IMR-90 (cell line): ENCODE data around the gene PES1. TPM values are rescaled to one million over a fixed set of nuclear protein-coding genes. Genes with fewer than 3 reads are reported as not detected.

ENCODE experiments used
- ATAC-seq: fragments of 200-7000 bp; cut with Tn5 transposase; 2 replicates; pipeline ENCODE4 v1.9.1; 2020; ENCODE audit warnings: low read depth, mild to moderate bottlenecking, moderate library complexity
- BruUV-seq: library from RNA; stranded (reverse); fragments of 400-500 nt; replicated peaks from 2 replicates; lab custom pipeline; 2021; lab: Mats Ljungman, UMichigan
- CTCF ChIA-PET: fragments of 300-600 bp; formaldehyde crosslinking; extraction: SDS; loops from one replicate; lab custom pipeline; 2021; ENCODE audit warnings: antibody characterized with exemption; lab: Yijun Ruan, JAX
- POLR2A ChIA-PET: fragments of 300-600 bp; sonication (Branson Sonifier 250); formaldehyde crosslinking; loops from one replicate; lab custom pipeline; 2022; ENCODE audit warnings: antibody characterized with exemption; ENCODE audit not compliant: unreplicated experiment; lab: Charles Lee
- DNase-seq: peaks from one replicate; pipeline ENCODE4 v3.0.0; 2013
- H2AFZ ChIP-seq: replicated peaks from 2 replicates; pipeline ENCODE3; 2013; ENCODE audit warnings: low read length, mild to moderate bottlenecking; ENCODE audit not compliant: poor library complexity
- H2AK5ac ChIP-seq: 2 replicates; pipeline ENCODE4 v1.6.1; 2013; ENCODE audit warnings: low read depth, low read length, inconsistent platforms
- H2AK9ac ChIP-seq: replicated peaks from 2 replicates; pipeline ENCODE3; 2013; ENCODE audit warnings: mild to moderate bottlenecking, low read depth, low read length, moderate library complexity; ENCODE audit not compliant: poor library complexity
- H2BK120ac ChIP-seq: 2 replicates; pipeline ENCODE4 v1.6.1; 2013; ENCODE audit warnings: low read depth, low read length, inconsistent platforms
- H2BK15ac ChIP-seq: 3 replicates; pipeline ENCODE4 v1.6.1; 2013; ENCODE audit warnings: low read depth, low read length, inconsistent platforms
- H2BK20ac ChIP-seq: 2 replicates; pipeline ENCODE4 v1.6.1; 2013; ENCODE audit warnings: low read depth, mild to moderate bottlenecking, inconsistent platforms, low read length, moderate library complexity
- H2BK5ac ChIP-seq: 2 replicates; pipeline ENCODE4 v1.6.1; 2013; ENCODE audit warnings: mild to moderate bottlenecking, low read depth, low read length, inconsistent platforms; ENCODE audit not compliant: poor library complexity, severe bottlenecking
- H3K14ac ChIP-seq: replicated peaks from 2 replicates; pipeline ENCODE4 v1.6.1; 2013; ENCODE audit warnings: low read depth, low read length, inconsistent platforms
- H3K18ac ChIP-seq: 2 replicates; pipeline ENCODE4 v1.6.1; 2013; ENCODE audit warnings: low read depth, low read length, control low read depth
- H3K23ac ChIP-seq: 2 replicates; pipeline ENCODE4 v1.6.1; 2013; ENCODE audit warnings: low read depth, low read length, inconsistent platforms
- H3K27ac ChIP-seq: 2 replicates; pipeline ENCODE4 v1.5.1; 2013; ENCODE audit warnings: mild to moderate bottlenecking, control low read depth, low read length; ENCODE audit not compliant: insufficient read depth
- H3K27me3 ChIP-seq: 2 replicates; pipeline ENCODE4 v1.6.1; 2013; ENCODE audit warnings: low read length; ENCODE audit not compliant: control insufficient read depth, insufficient read depth
- H3K36me3 ChIP-seq: 2 replicates; pipeline ENCODE4 v1.6.1; 2013; ENCODE audit warnings: low read length, mixed read lengths; ENCODE audit not compliant: control insufficient read depth, insufficient read depth
- H3K4ac ChIP-seq: 2 replicates; pipeline ENCODE4 v1.6.1; 2013; ENCODE audit warnings: low read depth, low read length, inconsistent platforms
- H3K4me1 ChIP-seq: 2 replicates; pipeline ENCODE4 v1.6.1; 2013; ENCODE audit warnings: low read length, mixed read lengths; ENCODE audit not compliant: control insufficient read depth, insufficient read depth
- H3K4me2 ChIP-seq: 2 replicates; pipeline ENCODE4 v1.6.1; 2013; ENCODE audit warnings: low read depth, mild to moderate bottlenecking, control low read depth, low read length, moderate library complexity
- H3K4me3 ChIP-seq: 2 replicates; pipeline ENCODE4 v1.5.1; 2013; ENCODE audit warnings: low read depth, mild to moderate bottlenecking, control low read depth, low read length, moderate library complexity; ENCODE audit not compliant: insufficient read depth
- H3K56ac ChIP-seq: 2 replicates; pipeline ENCODE4 v1.6.1; 2013; ENCODE audit warnings: low read length, inconsistent platforms; ENCODE audit not compliant: insufficient read depth; ENCODE audit errors: extremely low read depth
- H3K79me1 ChIP-seq, 2 experiments: 2 replicates each; pipeline ENCODE4 v1.6.1; 2013; ENCODE audit warnings: low read length in 2 of 2, inconsistent platforms in 1 of 2, low read depth in 1 of 2
- H3K9ac ChIP-seq: 2 replicates; pipeline ENCODE4 v1.6.1; 2013; ENCODE audit warnings: low read depth, low read length, control low read depth
- H3K9me1 ChIP-seq: 2 replicates; pipeline ENCODE4 v1.6.1; 2013; ENCODE audit warnings: low read length, inconsistent platforms; ENCODE audit not compliant: insufficient read depth
- H3K9me3 ChIP-seq: 2 replicates; pipeline ENCODE4 v1.6.1; 2013; ENCODE audit warnings: low read length; ENCODE audit not compliant: control insufficient read depth, insufficient read depth
- H4K20me1 ChIP-seq: 2 replicates; pipeline ENCODE4 v1.6.1; 2013; ENCODE audit warnings: low read length, inconsistent platforms; ENCODE audit not compliant: insufficient read depth
- H4K5ac ChIP-seq: 2 replicates; pipeline ENCODE4 v1.6.1; 2013; ENCODE audit warnings: mild to moderate bottlenecking, low read depth, low read length, control low read depth
- H4K8ac ChIP-seq, 2 experiments: 2 replicates each; pipeline ENCODE4 v1.6.1; 2013; ENCODE audit warnings: low read depth in 2 of 2, low read length in 2 of 2, control low read depth in 1 of 2, inconsistent platforms in 1 of 2
- H4K91ac ChIP-seq: 2 replicates; pipeline ENCODE4 v1.6.1; 2013; ENCODE audit warnings: low read depth, low read length, inconsistent platforms; ENCODE audit not compliant: insufficient read depth
- CHD1 ChIP-seq: IDR thresholded peaks from 2 replicates; pipeline ENCODE4 v1.6.1; 2012; ENCODE audit warnings: low read depth, low read length, improper control_type of control experiment
- ELK1 ChIP-seq: fragments of 150-350 bp; IDR thresholded peaks from 2 replicates; pipeline ENCODE4 v1.6.1; 2016; ENCODE audit warnings: low read depth, mild to moderate bottlenecking, low read length, moderate library complexity, borderline replicate concordance
- FOS ChIP-seq: fragments of 150-350 bp; IDR thresholded peaks from 2 replicates; pipeline ENCODE4 v1.6.1; 2016; ENCODE audit warnings: low read depth, low read length
- MAFK ChIP-seq: IDR thresholded peaks from 2 replicates; pipeline ENCODE4 v1.6.1; 2012; ENCODE audit warnings: low read depth, low read length, improper control_type of control experiment
- MAZ ChIP-seq: IDR thresholded peaks from 2 replicates; pipeline ENCODE4 v1.6.1; 2012; ENCODE audit warnings: low read depth, mild to moderate bottlenecking, low read length, improper control_type of control experiment, moderate library complexity, borderline replicate concordance
- NFE2L2 ChIP-seq: fragments of 150-350 bp; IDR thresholded peaks from 2 replicates; pipeline ENCODE4 v1.6.1; 2016; ENCODE audit warnings: low read depth, mild to moderate bottlenecking, low read length
- RCOR1 ChIP-seq: IDR thresholded peaks from 2 replicates; pipeline ENCODE4 v1.6.1; 2012; ENCODE audit warnings: mild to moderate bottlenecking, low read length, improper control_type of control experiment; ENCODE audit not compliant: insufficient replicate concordance
- SMC3 ChIP-seq: fragments of 150-350 bp; IDR thresholded peaks from 2 replicates; pipeline ENCODE4 v1.6.1; 2016; ENCODE audit warnings: low read depth, mild to moderate bottlenecking, antibody characterized with exemption, low read length, moderate library complexity
- WGBS, 2 experiments: methylation state at CpG; one replicate each; pipeline versions ENCODE4 v1.1.5 to v1.1.7; 2013; ENCODE audit warnings: missing lambda C conversion rate in 2 of 2; ENCODE audit not compliant: insufficient read length in 1 of 2; ENCODE audit errors: extremely low coverage in 2 of 2; 5-methylcytosine and 5-hydroxymethylcytosine counted together
- dilution Hi-C: fragments of 300-500 bp; cut with HindIII; formaldehyde crosslinking; loops from one replicate; pipeline ENCODE4 v1.14.3; 2018; ENCODE audit warnings: low sequenced_read_pairs; ENCODE audit not compliant: unreplicated experiment
- in situ Hi-C: fragments of 300-500 bp; cut with MboI; formaldehyde crosslinking; loops from 3 replicates; pipeline ENCODE4 v1.14.3; 2019; ENCODE audit warnings: low sequenced_read_pairs, inconsistent platforms, mixed read lengths
- intact Hi-C: fragments of 100-400 bp; cut with micrococcal nuclease; formaldehyde crosslinking; loops from 2 replicates; pipeline ENCODE4 v1.10.0; 2022
- polyA plus RNA-seq, 3 experiments: library from polyadenylated mRNA; depleted of rRNA; stranded (reverse); fragments of >200 nt; gene quantifications; 2 replicates each; pipeline ENCODE4 v1.2.3, GENCODE V29; 2012; ENCODE audit warnings: low replicate concordance in 1 of 3
- total RNA-seq: library from RNA; depleted of rRNA; stranded (reverse); fragments of >200 nt; gene quantifications from 2 replicates; pipeline ENCODE4 v1.2.3, GENCODE V29; 2012
- TF ChIP-seq, protein P1 (sequence below): fragments of 150-350 bp; IDR thresholded peaks from 2 replicates; pipeline ENCODE4 v1.6.1; 2017; ENCODE audit warnings: mild to moderate bottlenecking, antibody characterized with exemption, low read length, low read depth

The PES1 gene
- total and polyA plus RNA-seq, 2 of the 4 experiments (the other 2 are of a cell fraction) = 120 to 142 TPM

GRCh38 chr22:30539368-30539767 lies 52.3 kb downstream of the PES1 start:
- Histone ChIP-seq H4K8ac (no peak overlapping the region), H3K4me1 (peaks cover 2% of the 10 kb centered on the region; the same call in 1 of the 2 replicates), H3K9me1 (no peaks in the 10 kb centered on the region), H3K27ac (no peak overlapping the region), H4K91ac (no peak overlapping the region), H2AK5ac (no peak overlapping the region), H3K9me3 (no peaks in the 10 kb centered on the region), H4K20me1 (no peaks in the 10 kb centered on the region; the same call in 1 of the 2 replicates), H2BK5ac (no peak overlapping the region), H3K9ac (no peak overlapping the region), H3K36me3 (no peaks in the 10 kb centered on the region), H2AK9ac (no peak overlapping the region), H3K4me2 (no peak overlapping the region), H3K4me3 (no peak overlapping the region), H2BK120ac (no peak overlapping the region), H2AFZ (no peak overlapping the region), H3K27me3 (peaks cover 38% of the 10 kb centered on the region), H4K5ac (no peak overlapping the region), H3K23ac (no peak overlapping the region), H3K4ac (no peak overlapping the region), H3K14ac (no peak overlapping the region), H2BK20ac (no peak overlapping the region), H3K56ac (no peak overlapping the region), H3K79me1 (no peaks in the 10 kb centered on the region), H2BK15ac (no peak overlapping the region), H3K18ac (no peak overlapping the region)
- no CpG with 5 or more reads among the region's 1 CpG for WGBS, 2 experiments
- ChIA-PET CTCF (no interaction called here), POLR2A (no interaction called here)
- dilution Hi-C loops = no loop called here
- ATAC-seq = no peak
- no peak for DNase-seq
- BruUV-seq = no TSS peak
- in situ Hi-C loops = no loop called here
- intact Hi-C loops = no loop called here
- no peak for TF ChIP-seq NFE2L2
- no peak for TF ChIP-seq SMC3
- TF ChIP-seq MAZ = no peak
- TF ChIP-seq RCOR1 = no peak
- no peak for TF ChIP-seq FOS
- no peak for TF ChIP-seq ELK1
- no peak for TF ChIP-seq CHD1
- TF ChIP-seq, protein P1, sequence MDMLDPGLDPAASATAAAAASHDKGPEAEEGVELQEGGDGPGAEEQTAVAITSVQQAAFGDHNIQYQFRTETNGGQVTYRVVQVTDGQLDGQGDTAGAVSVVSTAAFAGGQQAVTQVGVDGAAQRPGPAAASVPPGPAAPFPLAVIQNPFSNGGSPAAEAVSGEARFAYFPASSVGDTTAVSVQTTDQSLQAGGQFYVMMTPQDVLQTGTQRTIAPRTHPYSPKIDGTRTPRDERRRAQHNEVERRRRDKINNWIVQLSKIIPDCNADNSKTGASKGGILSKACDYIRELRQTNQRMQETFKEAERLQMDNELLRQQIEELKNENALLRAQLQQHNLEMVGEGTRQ = no peak
- no peak for TF ChIP-seq MAFK
